Uterus (tissue), 2 donors: ENCODE data around the gene INTS11.

ENCODE experiments used
- POLR2A ChIP-seq, 2 donors: fragments of 450-650 bp; IDR thresholded peaks; one replicate each; pipeline ENCODE4 v1.6.1; 2016; ENCODE audit warnings: antibody characterized with exemption in 2 of 2, mild to moderate bottlenecking in 1 of 2, moderate library complexity in 1 of 2
- TF ChIP-seq, protein P1 (sequence below), 4 experiments: fragments of 200-600 bp in 2 of 4; fragments of 450-650 bp in 2 of 4; sonication (generic) in 2 of 4; IDR thresholded peaks; one replicate each; pipeline ENCODE4 v1.5.1; 2016 to 2019; ENCODE audit warnings: antibody characterized with exemption in 4 of 4, mild to moderate bottlenecking in 2 of 4, moderate library complexity in 1 of 4

DNA sequence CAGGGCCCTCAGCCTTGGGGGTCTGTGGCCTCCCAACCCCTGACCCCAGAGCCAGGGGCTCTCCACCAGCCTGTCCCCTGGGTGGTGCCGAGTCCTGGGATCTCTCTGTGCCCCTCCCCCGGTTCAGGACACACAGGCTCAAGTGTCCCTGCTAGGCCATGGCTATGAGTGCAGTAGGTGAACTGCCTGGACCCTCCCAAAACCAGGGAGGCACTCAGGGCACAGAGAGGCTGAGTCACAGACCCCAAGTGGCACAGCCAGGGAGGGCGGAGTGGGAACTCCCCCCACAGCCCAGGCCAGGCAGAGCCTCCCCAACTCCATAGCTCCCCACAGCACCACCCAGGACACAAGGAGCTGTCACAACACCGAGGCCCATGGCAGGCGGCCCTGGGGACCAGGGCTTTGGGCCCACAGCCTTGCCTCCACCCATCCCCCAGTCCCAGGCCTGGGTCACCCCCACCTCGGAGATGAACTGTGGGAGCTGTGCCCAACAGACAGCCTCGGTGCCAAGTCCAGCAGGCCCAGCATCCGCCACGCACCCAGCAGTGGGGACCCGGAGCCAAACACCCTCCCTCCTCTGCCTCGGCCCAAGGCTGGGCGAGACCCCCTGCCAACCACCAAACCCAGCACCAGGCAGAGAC, 21.5 kb upstream of the INTS11 start:
- TF ChIP-seq, protein P1, sequence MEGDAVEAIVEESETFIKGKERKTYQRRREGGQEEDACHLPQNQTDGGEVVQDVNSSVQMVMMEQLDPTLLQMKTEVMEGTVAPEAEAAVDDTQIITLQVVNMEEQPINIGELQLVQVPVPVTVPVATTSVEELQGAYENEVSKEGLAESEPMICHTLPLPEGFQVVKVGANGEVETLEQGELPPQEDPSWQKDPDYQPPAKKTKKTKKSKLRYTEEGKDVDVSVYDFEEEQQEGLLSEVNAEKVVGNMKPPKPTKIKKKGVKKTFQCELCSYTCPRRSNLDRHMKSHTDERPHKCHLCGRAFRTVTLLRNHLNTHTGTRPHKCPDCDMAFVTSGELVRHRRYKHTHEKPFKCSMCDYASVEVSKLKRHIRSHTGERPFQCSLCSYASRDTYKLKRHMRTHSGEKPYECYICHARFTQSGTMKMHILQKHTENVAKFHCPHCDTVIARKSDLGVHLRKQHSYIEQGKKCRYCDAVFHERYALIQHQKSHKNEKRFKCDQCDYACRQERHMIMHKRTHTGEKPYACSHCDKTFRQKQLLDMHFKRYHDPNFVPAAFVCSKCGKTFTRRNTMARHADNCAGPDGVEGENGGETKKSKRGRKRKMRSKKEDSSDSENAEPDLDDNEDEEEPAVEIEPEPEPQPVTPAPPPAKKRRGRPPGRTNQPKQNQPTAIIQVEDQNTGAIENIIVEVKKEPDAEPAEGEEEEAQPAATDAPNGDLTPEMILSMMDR (IDR thresholded peaks at IDR 0.05), result no peak
- no peak for TF ChIP-seq POLR2A (IDR thresholded peaks at IDR 0.05)
